GM18858 (cell line): ENCODE results near the gene FBLN1.
"Not testable (repeated sequence)": the region's sequence is repeated elsewhere in the genome, so short reads cannot be mapped to it uniquely, and the experiment has no call there.

Experiments
- ATAC-seq: cut with Tn5 transposase; IDR thresholded peaks from one replicate; pipeline ENCODE4 v1.9.1; 2021; ENCODE audit not compliant: unreplicated experiment

FBLN1 gene

GRCh38 chr22:45502215-45503049 is at the start of gene FBLN1:
FBLN1 (plus strand) TSS chr22:45502883; CDS start chr22:45502986, 103 bp downstream.
- ATAC-seq, result no peak

- no peak for ATAC-seq
These were observed 48.9 kb upstream of the FBLN1 start for GRCh38 chr22:45453764-45454163.

GRCh38 chr22:45454275-45454674 is 48.4 kb upstream of the FBLN1 start:
- ATAC-seq, result no peak

GRCh38 chr22:45455212-45455611 is 47.5 kb upstream of the FBLN1 start:
- ATAC-seq, result no peak

GRCh38 chr22:45455621-45456020 is 47.1 kb upstream of the FBLN1 start:
- no peak for ATAC-seq

GRCh38 chr22:45456811-45457210 is 45.9 kb upstream of the FBLN1 start:
- ATAC-seq, result no peak

- no peak for ATAC-seq
These were observed 44.2 kb upstream of the FBLN1 start for GRCh38 chr22:45458532-45458931.

- ATAC-seq, result no peak
These were observed 43.4 kb upstream of the FBLN1 start for GRCh38 chr22:45459235-45459634.

- ATAC-seq, result no peak
These were observed 42.2 kb upstream of the FBLN1 start for GRCh38 chr22:45460288-45461109.

- no peak for ATAC-seq
These were observed 40.5 kb upstream of the FBLN1 start for GRCh38 chr22:45462034-45462655.

- not testable (repeated sequence) for ATAC-seq
These were observed 39.0 kb upstream of the FBLN1 start for GRCh38 chr22:45463691-45464090.

- ATAC-seq, result no peak
These were observed 37.0 kb upstream of the FBLN1 start for GRCh38 chr22:45465633-45466032.

- no peak for ATAC-seq
These were observed 33.8 kb upstream of the FBLN1 start for GRCh38 chr22:45468872-45469271.

GRCh38 chr22:45469281-45470073 is 33.2 kb upstream of the FBLN1 start:
- ATAC-seq, result no peak

- ATAC-seq, result no peak
These were observed 31.8 kb upstream of the FBLN1 start for GRCh38 chr22:45470871-45471270.

- no peak for ATAC-seq
These were observed 30.3 kb upstream of the FBLN1 start for GRCh38 chr22:45472426-45472825.

- ATAC-seq, result no peak
These were observed 29.0 kb upstream of the FBLN1 start for GRCh38 chr22:45473626-45474237.

GRCh38 chr22:45475063-45475747 is 27.5 kb upstream of the FBLN1 start:
- no peak for ATAC-seq

GRCh38 chr22:45475851-45476514 is 26.7 kb upstream of the FBLN1 start:
- ATAC-seq, result no peak
